GM19438 (cell line): Measurements from ENCODE around the gene FOXD4L6.
"Not testable (repeated sequence)": the region's sequence is repeated elsewhere in the genome, so short reads cannot be mapped to it uniquely, and the experiment has no call there.

Experiments used
- ATAC-seq: cut with Tn5 transposase; IDR thresholded peaks from one replicate; pipeline ENCODE4 v1.9.1; 2021; ENCODE audit warnings: low read depth; ENCODE audit not compliant: unreplicated experiment

FOXD4L6 gene

DNA sequence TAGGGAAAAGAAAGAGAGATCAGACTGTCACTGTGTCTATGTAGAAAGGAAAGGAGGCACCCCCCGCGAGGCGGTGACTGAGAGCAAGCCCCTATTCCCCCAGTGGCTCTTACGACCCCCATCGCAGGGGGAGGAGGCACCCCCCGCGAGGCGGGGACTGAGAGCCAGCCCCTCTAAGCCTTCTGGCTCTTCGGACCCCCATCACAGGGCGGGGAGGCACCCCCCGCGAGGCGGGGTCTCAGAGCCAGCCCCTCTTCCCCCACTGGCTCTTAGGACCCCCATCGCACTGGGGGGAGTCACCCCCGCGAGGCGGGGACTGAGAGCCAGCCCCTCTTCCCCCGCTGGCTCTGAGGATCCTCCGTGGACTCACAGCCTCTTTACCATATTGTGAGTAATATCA, 23.9 kb downstream of the FOXD4L6 start:
- ATAC-seq: not testable (repeated sequence)

DNA sequence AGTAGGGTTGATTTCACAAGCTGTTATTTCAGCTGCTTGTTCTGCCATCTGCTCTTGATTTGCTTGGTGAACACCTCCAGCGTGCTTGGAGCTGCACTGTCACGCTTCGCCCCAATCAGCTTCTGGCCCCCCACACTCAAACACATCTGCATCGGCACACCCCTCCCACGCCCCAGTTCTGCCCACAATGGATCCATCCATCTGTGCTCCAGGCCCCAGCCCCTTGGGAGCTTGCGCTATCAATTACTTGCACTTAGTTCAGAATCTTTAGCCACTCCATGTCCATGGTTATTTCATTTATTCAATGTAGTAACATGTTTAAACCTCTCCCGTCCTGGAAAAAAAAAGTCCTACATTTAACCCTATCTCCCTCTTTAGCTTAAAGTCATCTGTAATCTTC, 28.0 kb downstream of the FOXD4L6 start:
- not testable (repeated sequence) for ATAC-seq

DNA sequence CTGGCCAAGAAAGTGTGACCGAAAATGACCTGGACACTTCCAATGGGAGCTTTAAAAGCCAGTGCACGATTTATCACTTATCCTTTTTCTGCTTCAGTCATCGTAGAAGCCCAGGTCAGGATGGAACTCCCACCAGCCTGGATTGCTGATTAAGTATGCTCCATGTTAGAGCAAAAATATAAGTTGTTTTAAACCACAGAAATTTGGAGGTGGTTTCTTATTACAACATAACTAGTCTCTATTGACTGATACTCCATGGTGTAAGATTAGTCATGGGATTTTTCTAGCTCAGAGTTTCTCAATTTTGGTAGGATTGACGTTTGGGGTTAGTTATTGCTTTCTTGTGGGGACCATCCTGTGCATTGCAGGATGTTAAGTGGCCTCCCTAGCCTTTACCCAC, 29.7 kb downstream of the FOXD4L6 start:
- not testable (repeated sequence) for ATAC-seq

DNA sequence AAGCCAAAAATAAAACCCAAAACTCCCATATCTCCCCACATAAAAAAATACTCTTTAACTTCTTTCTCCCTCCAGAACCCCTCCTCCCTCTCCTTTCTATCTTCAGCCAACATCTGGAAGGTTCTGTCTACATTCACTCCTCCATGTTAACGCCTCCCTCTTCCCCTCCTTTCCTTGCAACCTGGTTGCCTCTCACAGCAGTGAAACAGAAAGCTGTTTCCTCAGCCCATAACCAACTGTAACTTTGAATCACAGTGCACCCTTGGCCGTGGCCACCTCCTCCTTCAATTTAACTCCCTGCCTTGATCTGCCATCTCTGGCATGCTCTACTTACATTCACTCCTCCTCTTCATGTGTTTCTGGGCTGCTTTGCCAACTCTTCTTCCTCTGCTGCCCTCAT, 33.4 kb downstream of the FOXD4L6 start:
- ATAC-seq: not testable (repeated sequence)

DNA sequence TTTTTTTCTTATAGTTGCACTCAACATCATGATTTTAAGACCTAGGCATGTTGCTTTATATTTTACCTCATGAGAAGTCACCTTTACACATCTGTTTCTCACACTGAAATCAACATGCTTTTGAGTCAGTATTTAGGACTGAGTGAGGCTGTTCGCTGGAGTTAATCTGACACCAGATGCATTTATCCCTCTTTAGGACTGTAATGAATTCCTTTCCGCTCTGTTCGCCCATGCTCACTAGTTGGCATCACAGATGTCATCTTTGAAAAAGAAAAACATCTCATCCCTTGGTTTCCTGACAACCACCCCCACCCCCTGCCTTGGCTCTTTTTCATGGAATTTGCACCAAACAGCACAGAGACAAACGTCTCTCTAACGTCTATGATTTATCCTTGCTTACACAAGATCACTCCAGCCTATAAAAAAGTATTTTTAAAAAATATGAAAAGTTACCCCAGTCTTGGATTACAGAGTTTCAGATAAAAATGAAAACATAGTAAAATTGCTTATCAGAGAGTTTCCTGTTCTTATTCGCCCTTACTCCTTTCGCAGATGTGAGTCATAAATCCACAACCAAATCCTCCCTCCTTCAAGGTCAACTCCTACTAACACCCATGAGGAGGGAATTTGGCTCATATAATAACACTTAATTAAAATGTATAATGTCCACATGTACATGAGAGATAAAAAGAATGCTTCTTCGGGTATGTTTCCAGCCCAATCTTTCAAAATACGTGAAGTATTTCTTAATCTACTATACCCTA, 34.3 kb downstream of the FOXD4L6 start:
- not testable (repeated sequence) for ATAC-seq

DNA sequence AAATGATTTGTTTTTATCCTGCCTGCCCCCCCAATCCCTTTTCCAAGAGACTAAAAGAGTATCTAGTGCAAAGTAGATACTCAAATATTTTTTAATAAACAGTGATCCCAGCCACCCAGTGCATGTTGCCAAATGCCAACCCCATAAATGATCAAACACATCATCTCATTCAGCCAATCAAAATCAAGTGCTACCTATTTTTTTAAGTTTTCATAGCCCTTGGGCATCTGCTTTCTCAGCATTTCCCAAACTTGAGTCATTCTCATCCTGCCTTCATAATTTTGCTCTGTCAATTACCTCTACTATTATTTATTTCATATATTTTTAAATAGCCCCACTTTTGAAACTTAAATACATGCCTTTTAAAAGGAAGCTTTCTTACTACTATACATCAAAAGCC, 37.6 kb downstream of the FOXD4L6 start:
- not testable (repeated sequence) for ATAC-seq

DNA sequence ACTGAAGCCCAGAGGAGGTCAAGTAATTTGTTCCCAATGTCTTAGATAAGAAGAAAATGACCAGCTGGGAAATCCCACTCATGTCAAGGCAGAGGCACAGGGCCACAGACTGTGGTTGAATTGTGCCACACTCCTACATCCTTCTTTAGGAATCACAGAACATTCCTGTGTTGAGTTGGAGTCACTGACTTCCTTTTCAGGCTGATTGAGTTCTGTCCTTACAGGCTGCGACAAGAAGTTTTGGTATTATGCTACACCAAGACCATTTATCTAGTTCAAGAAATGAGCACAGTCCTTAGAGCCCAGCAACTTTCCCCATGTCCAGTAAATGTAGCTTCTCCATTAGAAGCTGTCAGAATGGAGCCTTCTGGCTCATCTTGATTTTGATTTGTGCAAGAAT, 38.1 kb downstream of the FOXD4L6 start:
- ATAC-seq: not testable (repeated sequence)

DNA sequence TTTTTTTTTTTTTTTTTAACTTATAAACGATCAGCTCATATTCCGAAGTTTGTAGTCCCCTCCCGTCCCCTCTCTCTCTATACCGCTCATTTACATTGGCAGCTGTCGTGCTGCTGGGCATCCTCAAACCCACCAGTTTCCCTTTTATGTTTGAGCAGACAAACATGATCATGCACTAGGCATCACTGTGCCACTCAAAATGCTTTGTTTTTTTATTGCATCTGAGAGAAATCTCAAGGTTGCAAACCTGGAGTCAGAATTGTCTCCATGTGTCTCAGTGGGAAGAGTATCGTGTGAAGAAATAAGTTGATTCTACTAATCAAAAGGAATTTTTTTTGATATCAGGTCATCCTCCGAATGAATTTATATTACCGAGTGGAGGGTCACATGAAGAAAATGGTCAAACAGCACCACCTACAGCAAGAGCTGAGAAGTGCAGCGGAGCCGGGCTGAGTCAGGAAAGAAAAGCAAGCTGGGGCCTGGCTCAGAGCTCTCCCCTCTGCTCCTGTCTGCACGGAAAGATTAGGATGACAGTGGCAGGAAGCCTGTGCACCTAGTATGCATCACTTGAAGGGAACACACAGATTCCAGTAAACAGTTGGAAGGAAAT, 39.9 kb downstream of the FOXD4L6 start:
- ATAC-seq: peak; percentile 80

DNA sequence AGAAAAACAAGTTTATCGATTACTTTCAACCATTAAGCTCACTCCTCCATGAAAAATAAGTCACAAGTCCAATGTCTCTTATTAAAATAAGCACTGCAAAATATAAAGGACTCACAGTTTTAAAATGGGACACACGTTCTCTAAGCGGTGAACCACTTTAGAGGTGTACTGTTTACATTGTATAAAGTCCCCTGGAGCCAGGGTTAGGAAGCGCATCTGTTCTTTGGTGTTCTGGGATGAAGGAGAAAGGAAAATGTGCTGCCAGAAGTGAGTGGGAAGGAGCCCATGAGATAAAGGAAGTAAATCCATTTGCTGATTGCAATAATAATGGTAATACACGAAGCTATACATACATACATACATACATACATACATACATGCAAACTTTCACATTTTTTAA, 40.6 kb downstream of the FOXD4L6 start:
- not testable (repeated sequence) for ATAC-seq

DNA sequence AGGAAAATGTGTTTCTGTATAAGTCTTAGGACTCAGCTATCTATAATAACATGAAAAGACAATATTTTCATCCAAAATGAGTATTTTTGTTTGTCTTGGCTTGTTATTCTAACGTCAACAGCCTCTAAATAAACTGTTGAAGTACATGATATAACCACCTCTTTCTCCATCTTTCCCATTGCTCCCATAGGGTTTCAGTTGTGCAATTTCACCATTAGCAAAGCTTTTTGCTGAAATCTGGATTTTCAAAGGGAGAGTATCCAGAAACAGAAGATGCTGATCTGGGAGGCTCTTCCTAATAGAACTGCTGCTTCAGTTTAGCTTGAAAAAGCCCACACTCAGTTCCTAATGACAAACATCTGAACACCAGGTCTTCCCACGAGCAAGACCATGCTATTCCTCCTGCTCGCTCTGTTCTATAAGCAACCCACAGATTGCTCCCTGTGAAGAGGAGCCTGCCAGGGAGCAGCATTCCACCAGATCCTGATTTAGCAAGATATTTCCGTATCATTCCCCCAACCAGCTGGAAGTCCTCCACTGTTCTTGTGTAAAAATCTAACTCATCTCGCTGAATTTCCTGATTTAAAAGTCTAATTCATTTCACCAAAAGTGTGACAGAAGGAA, 41.2 kb downstream of the FOXD4L6 start:
- ATAC-seq: not testable (repeated sequence)

DNA sequence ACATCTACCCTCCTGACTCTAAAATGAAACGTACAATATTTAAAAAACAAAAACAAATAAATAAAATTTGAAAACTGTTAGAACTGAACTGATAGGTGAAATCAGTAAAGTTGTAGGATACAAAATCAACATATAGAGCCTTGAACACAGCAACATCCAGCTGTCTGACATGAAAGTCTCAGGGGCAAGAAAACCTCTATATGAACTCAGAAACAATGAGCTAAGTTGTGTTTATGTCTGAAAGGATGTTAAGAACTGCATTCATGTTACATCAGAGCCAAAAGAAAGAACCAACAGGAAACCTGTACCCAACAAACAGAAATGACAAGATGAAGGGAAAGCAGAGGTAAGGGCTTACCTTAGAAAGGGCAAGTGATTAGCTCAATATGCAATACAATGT, 41.8 kb downstream of the FOXD4L6 start:
- not testable (repeated sequence) for ATAC-seq

DNA sequence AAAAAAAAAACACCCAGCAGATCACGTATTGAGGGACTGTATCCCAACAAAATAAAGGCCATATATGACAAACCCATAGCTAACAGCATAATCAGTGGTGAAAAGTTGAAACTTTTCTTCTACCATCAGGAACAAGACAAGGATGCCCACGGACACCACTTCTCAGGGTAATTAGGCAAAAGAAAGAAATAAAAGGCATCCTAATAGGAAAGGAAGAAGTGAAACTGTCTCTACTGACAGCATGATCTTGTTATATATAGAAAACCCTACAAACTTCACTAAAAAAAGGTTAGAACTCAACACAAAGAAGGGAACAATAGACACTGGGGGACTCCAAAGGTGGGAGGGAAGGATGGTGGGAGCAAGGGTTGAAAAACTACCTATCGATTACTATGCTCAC, 42.3 kb downstream of the FOXD4L6 start:
- not testable (repeated sequence) for ATAC-seq

DNA sequence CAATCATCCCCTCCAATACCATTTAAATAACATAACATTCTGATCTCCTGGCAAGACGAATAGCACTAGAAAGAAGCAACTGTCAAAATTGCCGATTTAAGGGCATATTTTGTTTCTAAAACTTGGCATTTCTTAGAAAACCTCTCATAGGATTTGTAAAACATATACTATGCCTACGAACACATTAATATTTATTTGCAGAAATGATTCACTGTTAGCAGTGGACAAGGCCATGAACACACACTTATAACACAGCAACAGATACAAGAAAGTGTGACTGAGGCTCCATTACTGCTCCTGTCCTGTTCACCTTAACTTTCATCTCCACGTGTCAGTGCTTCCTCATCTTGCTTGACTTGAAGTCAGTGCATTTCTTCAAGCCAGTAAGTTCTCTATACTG, 46.1 kb downstream of the FOXD4L6 start:
- not testable (repeated sequence) for ATAC-seq

DNA sequence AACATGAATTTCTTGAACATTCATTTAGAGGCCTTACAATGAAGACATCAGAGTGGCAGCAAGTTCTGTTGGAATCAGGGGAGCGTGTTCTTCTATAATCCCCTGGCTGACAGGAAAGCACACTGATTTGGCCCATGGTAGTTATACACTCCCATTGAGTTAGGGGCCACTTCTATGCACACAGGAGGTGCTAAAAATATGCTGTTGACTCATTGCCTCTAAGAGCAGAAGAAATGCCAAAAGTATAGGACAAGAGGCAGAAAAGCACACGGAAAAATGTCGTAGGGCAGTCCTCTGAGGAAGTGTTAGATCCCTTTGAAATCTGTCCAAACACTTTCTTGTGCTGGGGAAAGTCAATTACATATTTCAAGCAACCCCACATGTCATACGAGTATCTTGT, 49.0 kb downstream of the FOXD4L6 start:
- ATAC-seq: not testable (repeated sequence)

DNA sequence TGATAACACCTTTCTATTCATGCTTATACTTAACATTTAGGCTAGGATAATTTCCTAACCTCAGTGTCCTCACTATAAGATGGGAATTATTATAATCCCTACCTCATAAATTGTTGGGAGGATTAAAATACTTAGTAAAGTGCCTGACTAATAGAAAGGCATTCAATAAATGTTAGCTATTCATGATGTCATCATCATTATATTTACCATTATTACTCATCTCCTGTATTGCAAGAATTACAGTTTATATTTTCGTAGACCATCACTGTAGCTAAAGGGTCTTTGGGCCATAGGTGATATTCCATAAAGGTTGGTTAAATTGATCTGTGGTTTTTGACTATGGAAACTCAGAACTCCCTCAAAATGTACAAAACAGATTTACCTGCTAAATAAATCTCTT, 50.9 kb downstream of the FOXD4L6 start:
- not testable (repeated sequence) for ATAC-seq
